ENCODE data around the gene ACTRT2. TPM values are rescaled to one million over a fixed set of nuclear protein-coding genes. Genes with fewer than 3 reads are reported as not detected.

The ACTRT2 gene
- total and polyA plus RNA-seq, 2 experiments from 2014 or later = not detected

DNA sequence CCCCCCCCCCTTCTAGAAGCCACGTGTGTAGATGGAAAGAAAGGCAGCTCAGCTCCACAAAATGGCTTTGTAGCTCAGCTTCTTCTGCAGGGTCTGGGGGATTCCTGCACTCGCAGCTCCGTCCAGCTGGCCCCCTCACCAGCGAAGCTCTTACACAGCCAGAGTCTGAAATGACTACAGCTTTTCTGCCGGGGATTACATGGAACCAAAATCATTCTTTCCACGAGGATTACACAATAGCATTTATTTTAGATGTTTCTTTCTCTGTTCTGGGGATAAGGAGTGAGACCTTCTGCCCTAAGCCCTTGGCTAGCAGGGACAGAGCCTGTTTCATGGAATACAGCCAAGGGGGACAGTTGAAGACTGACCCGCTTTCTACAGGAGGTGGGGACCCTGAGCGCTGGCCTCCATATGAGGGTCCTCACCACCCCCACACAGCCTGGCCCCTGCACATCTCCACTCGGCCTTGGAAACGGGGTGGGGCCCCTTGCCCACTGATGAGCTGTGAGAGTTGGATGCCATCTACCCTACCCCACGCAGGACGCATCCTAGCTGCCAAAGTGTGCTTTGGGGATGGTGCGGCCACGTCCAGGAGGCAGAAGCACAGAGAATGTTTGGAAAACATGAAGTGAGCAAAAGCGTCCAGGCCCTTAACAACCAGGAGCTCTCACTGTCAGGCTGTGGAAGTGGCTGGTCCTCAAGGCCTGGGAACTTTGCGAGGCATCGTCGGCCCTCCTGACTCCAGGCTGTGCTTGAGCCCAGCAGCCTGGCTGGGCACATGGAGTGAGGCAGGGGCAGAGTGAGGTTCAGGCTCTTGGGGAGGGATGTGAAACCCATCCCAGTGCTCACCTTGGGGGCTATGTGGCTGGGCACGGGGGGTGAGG, 14.5 kb downstream of the ACTRT2 start (continued):
- TF ChIP-seq POLR2AphosphoS5 (IDR thresholded peaks at IDR 0.05; ENCODE audit: low read depth) (no peak), STAT1 (IDR thresholded peaks at IDR 0.05; ENCODE audit: unreplicated experiment) (no peak), ZNF331 (CRISPR knock-in tag; IDR thresholded peaks at IDR 0.05; ENCODE audit: low read depth) (no peak), JUNB (IDR thresholded peaks at IDR 0.05; ENCODE audit: unreplicated experiment) (no peak)
- TF ChIP-seq, protein P1, sequence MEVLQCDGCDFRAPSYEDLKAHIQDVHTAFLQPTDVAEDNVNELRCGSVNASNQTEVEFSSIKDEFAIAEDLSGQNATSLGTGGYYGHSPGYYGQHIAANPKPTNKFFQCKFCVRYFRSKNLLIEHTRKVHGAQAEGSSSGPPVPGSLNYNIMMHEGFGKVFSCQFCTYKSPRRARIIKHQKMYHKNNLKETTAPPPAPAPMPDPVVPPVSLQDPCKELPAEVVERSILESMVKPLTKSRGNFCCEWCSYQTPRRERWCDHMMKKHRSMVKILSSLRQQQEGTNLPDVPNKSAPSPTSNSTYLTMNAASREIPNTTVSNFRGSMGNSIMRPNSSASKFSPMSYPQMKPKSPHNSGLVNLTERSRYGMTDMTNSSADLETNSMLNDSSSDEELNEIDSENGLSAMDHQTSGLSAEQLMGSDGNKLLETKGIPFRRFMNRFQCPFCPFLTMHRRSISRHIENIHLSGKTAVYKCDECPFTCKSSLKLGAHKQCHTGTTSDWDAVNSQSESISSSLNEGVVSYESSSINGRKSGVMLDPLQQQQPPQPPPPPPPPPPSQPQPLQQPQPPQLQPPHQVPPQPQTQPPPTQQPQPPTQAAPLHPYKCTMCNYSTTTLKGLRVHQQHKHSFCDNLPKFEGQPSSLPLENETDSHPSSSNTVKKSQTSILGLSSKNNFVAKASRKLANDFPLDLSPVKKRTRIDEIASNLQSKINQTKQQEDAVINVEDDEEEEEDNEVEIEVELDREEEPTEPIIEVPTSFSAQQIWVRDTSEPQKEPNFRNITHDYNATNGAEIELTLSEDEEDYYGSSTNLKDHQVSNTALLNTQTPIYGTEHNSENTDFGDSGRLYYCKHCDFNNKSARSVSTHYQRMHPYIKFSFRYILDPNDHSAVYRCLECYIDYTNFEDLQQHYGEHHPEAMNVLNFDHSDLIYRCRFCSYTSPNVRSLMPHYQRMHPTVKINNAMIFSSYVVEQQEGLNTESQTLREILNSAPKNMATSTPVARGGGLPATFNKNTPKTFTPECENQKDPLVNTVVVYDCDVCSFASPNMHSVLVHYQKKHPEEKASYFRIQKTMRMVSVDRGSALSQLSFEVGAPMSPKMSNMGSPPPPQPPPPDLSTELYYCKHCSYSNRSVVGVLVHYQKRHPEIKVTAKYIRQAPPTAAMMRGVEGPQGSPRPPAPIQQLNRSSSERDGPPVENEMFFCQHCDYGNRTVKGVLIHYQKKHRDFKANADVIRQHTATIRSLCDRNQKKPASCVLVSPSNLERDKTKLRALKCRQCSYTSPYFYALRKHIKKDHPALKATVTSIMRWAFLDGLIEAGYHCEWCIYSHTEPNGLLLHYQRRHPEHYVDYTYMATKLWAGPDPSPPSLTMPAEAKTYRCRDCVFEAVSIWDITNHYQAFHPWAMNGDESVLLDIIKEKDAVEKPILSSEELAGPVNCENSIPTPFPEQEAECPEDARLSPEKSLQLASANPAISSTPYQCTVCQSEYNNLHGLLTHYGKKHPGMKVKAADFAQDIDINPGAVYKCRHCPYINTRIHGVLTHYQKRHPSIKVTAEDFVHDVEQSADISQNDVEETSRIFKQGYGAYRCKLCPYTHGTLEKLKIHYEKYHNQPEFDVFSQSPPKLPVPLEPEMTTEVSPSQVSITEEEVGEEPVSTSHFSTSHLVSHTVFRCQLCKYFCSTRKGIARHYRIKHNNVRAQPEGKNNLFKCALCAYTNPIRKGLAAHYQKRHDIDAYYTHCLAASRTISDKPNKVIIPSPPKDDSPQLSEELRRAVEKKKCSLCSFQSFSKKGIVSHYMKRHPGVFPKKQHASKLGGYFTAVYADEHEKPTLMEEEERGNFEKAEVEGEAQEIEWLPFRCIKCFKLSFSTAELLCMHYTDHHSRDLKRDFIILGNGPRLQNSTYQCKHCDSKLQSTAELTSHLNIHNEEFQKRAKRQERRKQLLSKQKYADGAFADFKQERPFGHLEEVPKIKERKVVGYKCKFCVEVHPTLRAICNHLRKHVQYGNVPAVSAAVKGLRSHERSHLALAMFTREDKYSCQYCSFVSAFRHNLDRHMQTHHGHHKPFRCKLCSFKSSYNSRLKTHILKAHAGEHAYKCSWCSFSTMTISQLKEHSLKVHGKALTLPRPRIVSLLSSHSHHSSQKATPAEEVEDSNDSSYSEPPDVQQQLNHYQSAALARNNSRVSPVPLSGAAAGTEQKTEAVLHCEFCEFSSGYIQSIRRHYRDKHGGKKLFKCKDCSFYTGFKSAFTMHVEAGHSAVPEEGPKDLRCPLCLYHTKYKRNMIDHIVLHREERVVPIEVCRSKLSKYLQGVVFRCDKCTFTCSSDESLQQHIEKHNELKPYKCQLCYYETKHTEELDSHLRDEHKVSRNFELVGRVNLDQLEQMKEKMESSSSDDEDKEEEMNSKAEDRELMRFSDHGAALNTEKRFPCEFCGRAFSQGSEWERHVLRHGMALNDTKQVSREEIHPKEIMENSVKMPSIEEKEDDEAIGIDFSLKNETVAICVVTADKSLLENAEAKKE (CRISPR knock-in tag; IDR thresholded peaks at IDR 0.05) = no peak

DNA sequence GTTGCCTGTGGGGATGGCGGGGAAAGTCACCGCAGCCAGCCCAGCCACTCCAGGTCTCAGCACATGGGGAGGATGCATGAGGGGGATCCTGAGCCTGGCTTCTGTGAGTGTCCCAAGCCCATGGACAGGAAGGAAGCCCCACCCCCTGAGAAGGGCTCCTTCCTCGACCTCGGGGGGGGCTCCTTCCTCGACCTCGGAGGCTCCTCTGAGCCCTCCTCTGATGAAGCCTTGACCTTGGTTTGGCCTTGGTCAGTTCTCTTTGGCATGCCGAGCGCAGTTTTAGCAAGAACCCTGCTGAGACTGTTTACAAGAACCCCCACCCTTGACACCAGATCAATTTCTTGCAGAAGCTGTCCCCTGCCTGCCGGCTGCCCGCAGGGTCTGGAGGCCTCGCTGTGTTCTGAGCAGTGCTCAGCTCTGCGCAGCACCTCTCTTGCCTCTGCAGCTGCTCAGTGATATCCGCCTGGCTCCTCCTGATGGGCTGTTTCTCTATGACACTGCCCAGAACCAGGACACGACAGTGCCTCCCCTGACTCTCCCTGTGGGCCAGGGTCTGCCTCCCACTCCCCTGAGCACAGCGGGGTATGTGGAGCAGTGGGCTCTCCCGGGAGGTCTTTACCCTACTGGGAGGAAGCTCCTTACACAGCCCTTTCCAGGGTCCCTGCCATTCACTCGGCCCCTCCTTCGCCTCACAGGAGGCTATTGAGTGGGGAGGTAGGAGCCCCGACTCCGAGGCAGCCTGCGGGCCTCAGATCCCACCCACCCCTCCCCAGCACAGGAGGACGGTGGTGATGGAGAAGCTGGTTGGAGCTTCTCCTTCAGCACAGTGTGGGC, 15.4 kb downstream of the ACTRT2 start:
- H3K79me2 ChIP-seq (replicated peaks; ENCODE audit: insufficient read depth) = no peaks in the 10 kb centered on the region
- no peak overlapping the region for H3K4me2 ChIP-seq
- no peaks in the 10 kb centered on the region for H4K20me1 ChIP-seq (replicated peaks; ENCODE audit: insufficient read depth)
- H3K27ac ChIP-seq (ENCODE audit: low read depth) = no peak overlapping the region
- no peaks in the 10 kb centered on the region for H3F3A ChIP-seq (replicated peaks; ENCODE audit: low read depth)
- no peak overlapping the region for H2AFZ ChIP-seq
- H3K9me3 Mint-ChIP-seq = no peaks in the 10 kb centered on the region
- no peaks in the 10 kb centered on the region for H3K4me1 ChIP-seq (ENCODE audit: insufficient read depth)
- no peak overlapping the region for H3K4me3 ChIP-seq
- no peak overlapping the region for H3K4me3 Mint-ChIP-seq
- peaks cover 3% of the 10 kb centered on the region; the same call in 2 of the 3 replicates for H3K4me1 Mint-ChIP-seq
- ATAC-seq = peak; percentile 47
- H3K27ac Mint-ChIP-seq = no peak overlapping the region
- H3K27me3 Mint-ChIP-seq (ENCODE audit: insufficient read depth, low read depth, poor library complexity) = peaks cover 7% of the 10 kb centered on the region
- no peaks in the 10 kb centered on the region for H3K9me2 ChIP-seq (ENCODE audit: insufficient read depth)
- H3K36me3 ChIP-seq (ENCODE audit: insufficient read depth) = no peaks in the 10 kb centered on the region
- no peaks in the 10 kb centered on the region for H3K36me3 Mint-ChIP-seq (ENCODE audit: low read depth)
- no peak for DNase-seq (ENCODE audit: low spot score)
- no peaks in the 10 kb centered on the region for H3K27me3 ChIP-seq (ENCODE audit: insufficient read depth)
- TF ChIP-seq, protein P2, sequence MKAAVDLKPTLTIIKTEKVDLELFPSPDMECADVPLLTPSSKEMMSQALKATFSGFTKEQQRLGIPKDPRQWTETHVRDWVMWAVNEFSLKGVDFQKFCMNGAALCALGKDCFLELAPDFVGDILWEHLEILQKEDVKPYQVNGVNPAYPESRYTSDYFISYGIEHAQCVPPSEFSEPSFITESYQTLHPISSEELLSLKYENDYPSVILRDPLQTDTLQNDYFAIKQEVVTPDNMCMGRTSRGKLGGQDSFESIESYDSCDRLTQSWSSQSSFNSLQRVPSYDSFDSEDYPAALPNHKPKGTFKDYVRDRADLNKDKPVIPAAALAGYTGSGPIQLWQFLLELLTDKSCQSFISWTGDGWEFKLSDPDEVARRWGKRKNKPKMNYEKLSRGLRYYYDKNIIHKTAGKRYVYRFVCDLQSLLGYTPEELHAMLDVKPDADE (IDR thresholded peaks at IDR 0.05) = no peak
- TF ChIP-seq, protein P3, sequence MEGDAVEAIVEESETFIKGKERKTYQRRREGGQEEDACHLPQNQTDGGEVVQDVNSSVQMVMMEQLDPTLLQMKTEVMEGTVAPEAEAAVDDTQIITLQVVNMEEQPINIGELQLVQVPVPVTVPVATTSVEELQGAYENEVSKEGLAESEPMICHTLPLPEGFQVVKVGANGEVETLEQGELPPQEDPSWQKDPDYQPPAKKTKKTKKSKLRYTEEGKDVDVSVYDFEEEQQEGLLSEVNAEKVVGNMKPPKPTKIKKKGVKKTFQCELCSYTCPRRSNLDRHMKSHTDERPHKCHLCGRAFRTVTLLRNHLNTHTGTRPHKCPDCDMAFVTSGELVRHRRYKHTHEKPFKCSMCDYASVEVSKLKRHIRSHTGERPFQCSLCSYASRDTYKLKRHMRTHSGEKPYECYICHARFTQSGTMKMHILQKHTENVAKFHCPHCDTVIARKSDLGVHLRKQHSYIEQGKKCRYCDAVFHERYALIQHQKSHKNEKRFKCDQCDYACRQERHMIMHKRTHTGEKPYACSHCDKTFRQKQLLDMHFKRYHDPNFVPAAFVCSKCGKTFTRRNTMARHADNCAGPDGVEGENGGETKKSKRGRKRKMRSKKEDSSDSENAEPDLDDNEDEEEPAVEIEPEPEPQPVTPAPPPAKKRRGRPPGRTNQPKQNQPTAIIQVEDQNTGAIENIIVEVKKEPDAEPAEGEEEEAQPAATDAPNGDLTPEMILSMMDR (conservative IDR thresholded peaks at IDR 0.05; ENCODE audit: low read depth in 2 of 2) = no peak

All from GM23338 (cell line).